Measurements from ENCODE around the gene MAZ. TPM values are rescaled to one million over a fixed set of nuclear protein-coding genes. Genes with fewer than 3 reads are reported as not detected.
A peak's percentile ranks its signal among the peaks of the same experiment; 100 is the strongest.

The MAZ gene
- polyA plus RNA-seq, 1 of the 3 experiments (the other 2 are of a cell fraction): 163 TPM

- no peaks in the 10 kb centered on the region for H3K9me3 ChIP-seq
- H3K79me2 ChIP-seq (ENCODE audit: insufficient read depth): peaks cover 85% of the 10 kb centered on the region
- peaks cover 41% of the 10 kb centered on the region for H3F3A ChIP-seq (replicated peaks; ENCODE audit: insufficient read depth)
- peaks cover 0 to 8% of the 10 kb centered on the region in 2 experiments for H3K36me3 ChIP-seq (replicated peaks in 1 of 2; ENCODE audit: control insufficient read depth in 1 of 2, insufficient read depth in 2 of 2, low read length in 1 of 2)
- ChIA-PET CTCF (interaction anchor here (0.6 to 14.0 kb wide), 4 partner anchors 9 to 183 kb away, joined by 3 to 129 read pairs (median 6); no protein-coding TSS in a partner anchor), POLR2A (no interaction called here)
- DNase-seq: no peak
- peaks cover 14 to 37% of the 10 kb centered on the region in 2 experiments; a peak in 3 of 4 replicates for H3K4me1 ChIP-seq (ENCODE audit: control insufficient read depth in 1 of 2, insufficient read depth in 2 of 2, low read depth in 1 of 2, low read length in 1 of 2)
- peak overlapping the region; percentile 78; the same call in 1 of the 2 replicates for H3K9ac ChIP-seq
- H3K4me2 ChIP-seq: peak overlapping the region; percentile 90
- peak overlapping the region in 1 of 2 experiments; percentile 20; a peak in 1 of 4 replicates for H3K4me3 ChIP-seq (ENCODE audit: low read depth in 2 of 2, low read length in 1 of 2)
- no peaks in the 10 kb centered on the region for H3K9me2 ChIP-seq
- H3K27ac ChIP-seq (ENCODE audit: low read depth in 2 of 2, low read length in 1 of 2): peak overlapping the region in 1 of 2 experiments; percentile 97; a peak in 2 of 4 replicates
- no peaks in the 10 kb centered on the region for H4K20me1 ChIP-seq (ENCODE audit: insufficient read depth)
- no peak overlapping the region for H2AFZ ChIP-seq (ENCODE audit: low read depth)
- WGBS (ENCODE audit: low lambda C conversion rate): 96% methylated on average over 8 of the region's 8 CpGs
- TF ChIP-seq GATA2 (CRISPR knock-in tag; IDR thresholded peaks at IDR 0.05) (no peak), ZBTB33 (IDR thresholded peaks at IDR 0.05; ENCODE audit: borderline replicate concordance, low read depth) (no peak), PBX3 (IDR thresholded peaks at IDR 0.05) (no peak), SIN3A (IDR thresholded peaks at IDR 0.05; ENCODE audit: borderline replicate concordance, low read depth, low read length) (no peak), EZH2phosphoT487 (IDR thresholded peaks at IDR 0.05; ENCODE audit: borderline replicate concordance, low read depth) (no peak), POLR2AphosphoS5 (IDR thresholded peaks at IDR 0.05; ENCODE audit: low read depth, low read length) (no peak)
- H3K27me3 ChIP-seq (ENCODE audit: insufficient read depth): no peaks in the 10 kb centered on the region
Observed at GRCh38 chr16:29826342-29826695, 20.0 kb downstream of the MAZ start.

- H3K27ac ChIP-seq (ENCODE audit: low read depth in 2 of 2, low read length in 1 of 2): no peak overlapping the region
- no peak overlapping the region for H3K4me2 ChIP-seq
- no peaks in the 10 kb centered on the region for H3F3A ChIP-seq (replicated peaks; ENCODE audit: insufficient read depth)
- peaks cover 8 to 17% of the 10 kb centered on the region in 2 experiments for H3K36me3 ChIP-seq (replicated peaks in 1 of 2; ENCODE audit: control insufficient read depth in 1 of 2, insufficient read depth in 2 of 2, low read length in 1 of 2)
- TF ChIP-seq ZBTB33 (IDR thresholded peaks at IDR 0.05; ENCODE audit: borderline replicate concordance, low read depth): no peak
- ChIA-PET POLR2A (no interaction called here), CTCF (no interaction called here)
- no peaks in the 10 kb centered on the region for H3K9me3 ChIP-seq
- H3K9ac ChIP-seq: no peak overlapping the region
- 91% methylated on average over 5 of the region's 11 CpGs for WGBS (ENCODE audit: low lambda C conversion rate)
- DNase-seq: no peak
- no peaks in the 10 kb centered on the region for H3K9me2 ChIP-seq
- H3K79me2 ChIP-seq (ENCODE audit: insufficient read depth): peaks cover 53% of the 10 kb centered on the region
- H3K4me3 ChIP-seq (ENCODE audit: low read depth in 2 of 2, low read length in 1 of 2): no peak overlapping the region
- H4K20me1 ChIP-seq (ENCODE audit: insufficient read depth): no peaks in the 10 kb centered on the region
- no peak overlapping the region for H2AFZ ChIP-seq (ENCODE audit: low read depth)
- no peaks in the 10 kb centered on the region for H3K27me3 ChIP-seq (ENCODE audit: insufficient read depth)
- peaks cover 0 to 5% of the 10 kb centered on the region in 2 experiments; a peak in 3 of 4 replicates for H3K4me1 ChIP-seq (ENCODE audit: control insufficient read depth in 1 of 2, insufficient read depth in 2 of 2, low read depth in 1 of 2, low read length in 1 of 2)
Observed at GRCh38 chr16:29830774-29831173, 24.4 kb downstream of the MAZ start.
